Stomach smooth muscle (tissue), 2 donors: ENCODE results near the gene CDK16.

Experiments used
- H3K27ac ChIP-seq: one replicate; pipeline ENCODE4 v1.7.0; 2013; ENCODE audit warnings: mild to moderate bottlenecking, low read length, inconsistent platforms
- H3K27me3 ChIP-seq, 2 donors: one replicate each; pipeline ENCODE4 v1.7.0; 2013; ENCODE audit warnings: low read length in 2 of 2; ENCODE audit not compliant: insufficient read depth in 2 of 2, control insufficient read depth in 1 of 2
- H3K36me3 ChIP-seq, 2 donors: one replicate each; pipeline ENCODE4 v1.7.0; 2013; ENCODE audit warnings: low read length in 2 of 2; ENCODE audit not compliant: control insufficient read depth in 2 of 2, insufficient read depth in 2 of 2
- H3K4me1 ChIP-seq: one replicate; pipeline ENCODE4 v1.7.0; 2013; ENCODE audit warnings: low read length; ENCODE audit not compliant: control insufficient read depth, insufficient read depth
- H3K4me3 ChIP-seq, 2 donors: one replicate each; pipeline ENCODE4 v1.7.0; 2013; ENCODE audit warnings: low read length in 2 of 2
- H3K9ac ChIP-seq, 2 donors: one replicate each; pipeline ENCODE4 v1.7.0; 2013; ENCODE audit warnings: low read length in 2 of 2, mild to moderate bottlenecking in 1 of 2
- H3K9me3 ChIP-seq, 2 donors: one replicate each; pipeline ENCODE4 v1.7.0; 2013; ENCODE audit warnings: low read length in 2 of 2; ENCODE audit not compliant: control insufficient read depth in 2 of 2
- donor health status: healthy.
- donor health status: Pancreatic carcinoma.

The CDK16 gene

DNA sequence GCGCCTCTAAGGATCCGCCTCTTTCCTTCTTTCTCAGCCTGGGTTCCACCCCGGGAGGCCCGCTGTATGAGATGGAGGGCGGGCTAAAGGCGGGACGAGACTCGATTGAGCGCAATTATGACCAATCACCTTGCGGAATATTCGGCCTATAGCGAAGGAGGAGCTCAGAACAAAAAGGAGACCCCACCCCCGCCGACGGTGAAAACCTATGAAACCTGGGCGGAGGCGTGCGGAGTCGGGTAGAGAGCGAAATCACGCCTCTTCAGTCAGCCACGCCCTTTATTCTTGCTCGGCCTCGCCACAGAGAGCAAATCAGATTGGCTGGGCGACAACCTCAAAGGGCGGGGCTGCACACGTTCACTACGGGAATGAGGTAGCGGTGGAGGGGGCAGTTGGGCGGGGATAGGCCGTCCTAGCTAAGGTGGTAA, 615 bp upstream of the CDK16 start:
- H3K4me3 ChIP-seq: peak overlapping the region; percentile 89
- H3K9me3 ChIP-seq: no peaks in the 10 kb centered on the region
- peak overlapping the region; percentile 93 to 95 for H3K9ac ChIP-seq
- peaks cover 24 to 32% of the 10 kb centered on the region in 2 donors for H3K36me3 ChIP-seq
- peaks cover 35% of the 10 kb centered on the region for H3K4me1 ChIP-seq
- peak overlapping the region; percentile 94 for H3K27ac ChIP-seq
- H3K27me3 ChIP-seq: peaks cover 0 to 2% of the 10 kb centered on the region in 2 donors

DNA sequence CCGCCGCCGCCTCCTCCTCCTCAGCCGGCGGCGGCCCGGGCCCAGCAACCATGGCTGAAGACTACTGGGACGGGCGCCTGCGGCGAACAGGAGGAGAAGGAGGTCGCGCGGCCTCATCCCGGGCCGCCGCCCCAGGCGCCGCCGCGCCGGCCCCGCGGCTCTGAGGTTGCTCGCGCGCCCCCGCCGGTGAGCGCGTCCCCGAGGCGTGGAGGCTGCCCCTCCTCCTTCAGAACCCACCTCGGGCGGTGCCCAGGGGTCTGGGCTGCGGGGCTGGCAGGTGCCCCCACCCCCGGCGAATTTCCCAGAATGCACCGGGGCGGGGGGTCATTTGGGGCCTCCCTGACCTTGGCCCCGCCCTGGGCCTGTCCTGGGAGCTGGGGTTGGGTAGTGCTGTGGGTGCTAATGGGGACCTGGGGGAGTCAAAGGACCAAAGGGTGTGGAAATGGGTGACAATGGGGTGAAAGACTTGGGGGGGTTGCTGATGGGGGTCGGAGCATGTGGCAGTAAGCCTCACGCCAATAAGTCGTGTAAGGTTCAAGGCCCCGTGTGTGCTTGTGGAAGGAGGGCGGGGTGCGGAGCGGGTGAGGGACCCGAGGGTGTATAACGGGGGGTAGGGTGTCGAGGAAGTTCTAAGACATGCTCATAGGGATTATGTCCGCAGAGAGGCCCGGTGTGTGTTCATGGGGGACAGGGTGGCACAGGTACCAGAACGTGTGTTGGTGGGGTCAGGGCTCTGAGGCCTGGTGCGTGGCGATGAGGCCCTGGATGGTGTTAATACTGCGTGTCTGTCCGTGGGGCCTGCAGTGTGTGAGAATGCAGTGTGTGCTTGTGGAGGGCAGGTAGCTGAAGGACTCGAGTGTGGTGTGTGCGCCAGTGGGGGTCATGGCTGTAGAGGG, 687 bp downstream of the CDK16 start:
- H3K36me3 ChIP-seq: peaks cover 21 to 33% of the 10 kb centered on the region in 2 donors
- peaks cover 0 to 2% of the 10 kb centered on the region in 2 donors for H3K27me3 ChIP-seq
- no peaks in the 10 kb centered on the region for H3K9me3 ChIP-seq
- peak overlapping the region; percentile 94 for H3K27ac ChIP-seq
- H3K4me1 ChIP-seq: peaks cover 35% of the 10 kb centered on the region
- peak overlapping the region; percentile 89 for H3K4me3 ChIP-seq
- peak overlapping the region; percentile 93 to 95 for H3K9ac ChIP-seq

DNA sequence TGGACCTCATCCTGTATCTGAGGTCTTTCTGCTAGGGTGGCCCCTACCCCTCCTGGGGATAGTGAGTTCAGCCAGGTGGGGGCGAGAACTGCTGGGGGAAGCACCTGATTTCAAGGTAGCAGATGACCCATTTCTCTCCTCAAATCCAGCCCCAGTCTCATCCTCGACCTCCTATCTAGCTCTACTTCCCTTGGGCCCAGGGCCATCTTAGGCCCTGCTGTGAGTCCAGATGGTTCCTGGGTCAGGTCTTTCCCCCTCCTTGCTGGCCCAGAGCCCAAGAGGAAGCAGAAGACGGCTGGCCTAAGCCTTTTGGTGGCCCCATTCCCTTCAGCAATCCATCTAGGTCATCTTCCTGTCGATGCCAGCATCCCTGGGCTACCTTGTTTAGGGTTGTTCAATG, 3.3 kb downstream of the CDK16 start:
- Histone ChIP-seq H3K27ac (no peak overlapping the region), H3K4me1 (peaks cover 31% of the 10 kb centered on the region), H3K4me3 (no peak overlapping the region), H3K9me3 (no peaks in the 10 kb centered on the region), H3K36me3 (peaks cover 31 to 32% of the 10 kb centered on the region in 2 donors), H3K27me3 (peaks cover 0 to 4% of the 10 kb centered on the region in 2 donors), H3K9ac (no peak overlapping the region)

DNA sequence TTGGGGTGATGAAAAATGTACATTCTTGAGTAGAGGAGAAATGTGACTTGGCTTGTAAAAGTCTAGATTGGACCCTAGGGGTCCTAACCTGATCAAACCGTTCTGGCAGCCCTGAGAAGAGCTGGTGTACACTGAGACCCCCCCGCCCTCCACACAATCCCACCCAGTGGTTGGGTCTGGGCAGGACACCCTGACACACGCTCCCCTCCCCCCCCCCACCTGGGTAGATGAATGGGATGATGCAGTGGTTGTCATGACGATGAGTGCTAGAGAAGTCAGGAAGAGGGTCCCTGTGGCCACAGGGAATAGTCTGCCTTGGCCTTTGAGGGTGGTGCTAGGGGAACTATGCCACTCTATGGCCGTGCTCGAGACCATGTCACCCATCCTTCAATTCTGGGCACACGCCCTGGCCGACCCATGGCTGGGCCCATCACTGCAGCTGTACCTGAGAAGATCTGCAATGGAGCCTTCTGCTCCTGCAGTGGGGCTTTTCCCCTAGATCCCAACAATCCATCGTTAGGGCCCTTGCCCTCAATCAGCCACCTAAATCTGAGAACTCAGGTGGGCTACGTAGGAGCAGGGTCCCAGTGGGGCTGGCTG, 4.4 kb downstream of the CDK16 start:
- Histone ChIP-seq H3K36me3 (peaks cover 31 to 37% of the 10 kb centered on the region in 2 donors), H3K9ac (no peak overlapping the region), H3K4me1 (peaks cover 23% of the 10 kb centered on the region), H3K27ac (no peak overlapping the region), H3K4me3 (no peak overlapping the region), H3K27me3 (peaks cover 0 to 4% of the 10 kb centered on the region in 2 donors), H3K9me3 (no peaks in the 10 kb centered on the region)

DNA sequence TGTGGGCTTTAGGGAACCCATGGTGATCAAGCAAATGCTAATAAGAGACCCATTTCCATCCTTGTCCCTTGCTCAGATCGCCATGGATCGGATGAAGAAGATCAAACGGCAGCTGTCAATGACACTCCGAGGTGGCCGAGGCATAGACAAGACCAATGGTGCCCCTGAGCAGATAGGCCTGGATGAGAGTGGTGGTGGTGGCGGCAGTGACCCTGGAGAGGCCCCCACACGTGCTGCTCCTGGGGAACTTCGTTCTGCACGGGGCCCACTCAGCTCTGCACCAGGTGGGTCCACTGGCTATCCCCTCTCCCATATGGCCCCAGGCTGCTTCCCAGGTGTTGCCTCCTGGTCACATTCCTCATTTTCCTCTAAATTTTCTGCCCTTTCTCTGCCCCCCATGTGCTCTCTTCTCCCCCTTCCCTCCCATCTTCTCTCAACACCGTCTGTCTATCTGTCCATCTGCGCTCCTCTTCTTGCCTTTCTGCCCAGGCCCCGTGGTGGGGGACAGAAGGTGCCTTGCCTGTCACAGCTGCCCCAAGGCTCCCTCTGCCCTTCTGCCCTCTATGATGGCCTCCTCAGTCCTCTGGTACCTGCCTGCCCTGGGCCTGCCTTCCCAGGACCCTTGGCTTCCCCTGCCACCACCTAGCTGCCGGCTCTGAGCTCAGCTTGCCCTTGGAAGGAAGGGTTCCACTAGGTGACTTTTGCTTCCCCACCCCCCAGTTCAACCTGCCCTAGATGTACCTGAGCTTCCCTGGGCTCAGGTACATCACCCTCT, 5.2 kb downstream of the CDK16 start:
- H3K36me3 ChIP-seq: peaks cover 33 to 41% of the 10 kb centered on the region in 2 donors
- peaks cover 0 to 5% of the 10 kb centered on the region in 2 donors for H3K27me3 ChIP-seq
- H3K9me3 ChIP-seq: no peaks in the 10 kb centered on the region

DNA sequence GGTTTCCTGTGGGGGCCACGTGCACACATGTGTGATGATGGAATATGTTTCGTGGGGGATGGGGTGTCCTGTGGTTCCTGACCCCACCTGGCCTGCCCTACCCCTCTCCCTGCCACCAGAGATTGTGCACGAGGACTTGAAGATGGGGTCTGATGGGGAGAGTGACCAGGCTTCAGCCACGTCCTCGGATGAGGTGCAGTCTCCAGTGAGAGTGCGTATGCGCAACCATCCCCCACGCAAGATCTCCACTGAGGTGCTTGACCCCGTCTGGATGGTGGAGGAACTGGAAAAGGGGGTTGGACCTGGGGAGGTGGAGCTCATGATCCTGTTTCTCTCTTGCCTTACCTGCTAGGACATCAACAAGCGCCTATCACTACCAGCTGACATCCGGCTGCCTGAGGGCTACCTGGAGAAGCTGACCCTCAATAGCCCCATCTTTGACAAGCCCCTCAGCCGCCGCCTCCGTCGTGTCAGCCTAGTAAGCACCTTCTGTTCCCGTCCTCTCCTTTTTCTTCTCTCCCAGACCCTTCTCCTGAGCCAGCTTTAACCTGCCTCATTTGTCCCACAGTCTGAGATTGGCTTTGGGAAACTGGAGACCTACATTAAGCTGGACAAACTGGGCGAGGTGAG, 5.9 kb downstream of the CDK16 start:
- Histone ChIP-seq H3K4me1 (peaks cover 17% of the 10 kb centered on the region), H3K4me3 (no peak overlapping the region), H3K27me3 (peaks cover 0 to 6% of the 10 kb centered on the region in 2 donors), H3K9ac (no peak overlapping the region), H3K36me3 (peaks cover 34 to 43% of the 10 kb centered on the region in 2 donors), H3K9me3 (no peaks in the 10 kb centered on the region), H3K27ac (no peak overlapping the region)

More for the DNA sequence above, 5.2 kb downstream of the CDK16 start:
- H3K4me3 ChIP-seq: no peak overlapping the region
- H3K4me1 ChIP-seq: peaks cover 20% of the 10 kb centered on the region
- no peak overlapping the region for H3K9ac ChIP-seq
- no peak overlapping the region for H3K27ac ChIP-seq

DNA sequence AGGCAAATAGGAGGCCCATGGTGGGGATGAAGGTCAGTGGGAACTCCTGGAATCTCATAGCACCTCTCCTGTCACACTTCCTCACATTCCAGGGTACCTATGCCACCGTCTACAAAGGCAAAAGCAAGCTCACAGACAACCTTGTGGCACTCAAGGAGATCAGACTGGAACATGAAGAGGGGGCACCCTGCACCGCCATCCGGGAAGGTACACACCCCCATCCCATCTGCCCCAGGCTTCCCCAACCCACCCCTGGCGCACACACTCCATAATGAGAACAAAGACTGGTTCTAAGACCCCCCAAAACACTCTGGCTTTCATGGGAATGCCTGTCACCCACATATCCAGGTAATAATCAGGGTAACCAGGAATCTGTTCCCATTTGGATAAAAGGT, 6.4 kb downstream of the CDK16 start:
- no peak overlapping the region for H3K4me3 ChIP-seq
- peaks cover 12% of the 10 kb centered on the region for H3K4me1 ChIP-seq
- peaks cover 34 to 43% of the 10 kb centered on the region in 2 donors for H3K36me3 ChIP-seq

DNA sequence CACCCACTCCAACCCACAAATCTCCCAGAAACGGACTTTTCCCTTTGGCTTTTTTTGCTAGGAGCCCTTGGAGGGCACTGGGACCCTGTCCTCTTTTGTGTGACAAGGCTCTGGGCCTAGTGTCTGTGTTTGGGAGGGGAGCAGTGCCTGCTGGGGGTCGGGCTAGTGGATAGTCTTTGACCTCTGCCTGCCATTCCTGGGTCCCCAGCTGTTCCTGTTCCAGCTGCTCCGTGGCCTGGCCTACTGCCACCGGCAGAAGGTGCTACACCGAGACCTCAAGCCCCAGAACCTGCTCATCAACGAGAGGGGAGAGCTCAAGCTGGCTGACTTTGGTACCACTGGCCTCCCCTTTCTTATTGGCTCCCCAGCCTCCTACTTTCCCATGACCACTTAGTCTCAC, 7.6 kb downstream of the CDK16 start:
- Histone ChIP-seq H3K4me1 (no peaks in the 10 kb centered on the region), H3K9me3 (no peaks in the 10 kb centered on the region), H3K27ac (no peak overlapping the region), H3K4me3 (no peak overlapping the region), H3K27me3 (peaks cover 0 to 11% of the 10 kb centered on the region in 2 donors), H3K36me3 (peaks cover 34 to 43% of the 10 kb centered on the region in 2 donors), H3K9ac (no peak overlapping the region)

More for the DNA sequence above, 6.4 kb downstream of the CDK16 start:
- Histone ChIP-seq H3K27ac (no peak overlapping the region), H3K9ac (no peak overlapping the region), H3K9me3 (no peaks in the 10 kb centered on the region), H3K27me3 (peaks cover 0 to 6% of the 10 kb centered on the region in 2 donors)

DNA sequence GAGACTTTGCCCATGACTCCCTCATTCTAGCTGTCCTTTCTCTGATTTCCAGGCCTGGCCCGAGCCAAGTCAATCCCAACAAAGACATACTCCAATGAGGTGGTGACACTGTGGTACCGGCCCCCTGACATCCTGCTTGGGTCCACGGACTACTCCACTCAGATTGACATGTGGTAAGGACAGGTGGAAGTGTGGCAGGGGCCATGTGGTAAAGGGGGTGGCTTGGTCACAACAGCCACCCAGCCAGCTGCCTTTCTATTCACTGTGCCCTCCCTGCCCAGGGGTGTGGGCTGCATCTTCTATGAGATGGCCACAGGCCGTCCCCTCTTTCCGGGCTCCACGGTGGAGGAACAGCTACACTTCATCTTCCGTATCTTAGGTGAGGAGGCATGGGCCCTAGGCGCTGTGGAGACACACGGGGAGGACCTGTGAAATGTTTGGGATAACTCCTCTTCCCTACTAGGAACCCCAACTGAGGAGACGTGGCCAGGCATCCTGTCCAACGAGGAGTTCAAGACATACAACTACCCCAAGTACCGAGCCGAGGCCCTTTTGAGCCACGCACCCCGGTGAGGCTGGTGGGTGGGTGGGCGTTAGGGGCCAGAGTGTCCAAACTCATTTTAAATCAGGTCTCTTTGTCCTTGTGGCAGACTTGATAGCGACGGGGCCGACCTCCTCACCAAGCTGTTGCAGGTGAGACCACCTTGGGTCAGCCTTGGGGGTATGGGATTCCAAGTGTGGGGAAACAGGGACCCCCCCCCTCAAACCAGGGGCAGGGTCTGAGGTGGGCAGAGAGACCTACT, 8.3 kb downstream of the CDK16 start:
- H3K9me3 ChIP-seq: no peaks in the 10 kb centered on the region
- H3K4me3 ChIP-seq: no peak overlapping the region
- peaks cover 34 to 43% of the 10 kb centered on the region in 2 donors for H3K36me3 ChIP-seq
- peaks cover 0 to 13% of the 10 kb centered on the region in 2 donors for H3K27me3 ChIP-seq
- no peak overlapping the region for H3K27ac ChIP-seq
- H3K9ac ChIP-seq: no peak overlapping the region
- no peaks in the 10 kb centered on the region for H3K4me1 ChIP-seq

DNA sequence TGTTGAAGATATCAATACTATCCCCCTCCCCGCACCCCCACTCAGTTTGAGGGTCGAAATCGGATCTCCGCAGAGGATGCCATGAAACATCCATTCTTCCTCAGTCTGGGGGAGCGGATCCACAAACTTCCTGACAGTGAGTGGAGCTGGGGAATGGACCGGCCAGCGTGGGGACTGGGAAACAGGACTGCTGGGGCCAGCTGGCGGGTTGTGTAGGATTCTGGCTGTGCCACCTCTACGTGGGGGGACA, 8.8 kb downstream of the CDK16 start:
- no peaks in the 10 kb centered on the region for H3K9me3 ChIP-seq
- H3K9ac ChIP-seq: no peak overlapping the region
- no peak overlapping the region for H3K27ac ChIP-seq
- peaks cover 34 to 43% of the 10 kb centered on the region in 2 donors for H3K36me3 ChIP-seq
- no peaks in the 10 kb centered on the region for H3K4me1 ChIP-seq
- no peak overlapping the region for H3K4me3 ChIP-seq
- H3K27me3 ChIP-seq: peaks cover 0 to 11% of the 10 kb centered on the region in 2 donors
